Activated T-helper 17 cell treated with anti-CD3 and anti-CD28 coated beads, Interleukin-2, amount 50 U/mL, for 72 hours (primary cell): ENCODE measurements around the gene CFAP46. TPM values are rescaled to one million over a fixed set of nuclear protein-coding genes. Genes with fewer than 3 reads are reported as not detected.
"Not testable (repeated sequence)": the region's sequence is repeated elsewhere in the genome, so short reads cannot be mapped to it uniquely, and the experiment has no call there.

Experiments used
- ATAC-seq: fragments of 150-1000 bp; cut with Tn5 transposase; replicated peaks from 2 replicates; pipeline ENCODE4 v1.10.0; 2021; ENCODE audit warnings: mild to moderate bottlenecking, moderate library complexity
- H3K27ac Mint-ChIP-seq: one replicate; pipeline ENCODE4 v1.8.0; 2022; ENCODE audit warnings: mixed read lengths
- H3K27me3 Mint-ChIP-seq: one replicate; pipeline ENCODE4 v1.8.0; 2022; ENCODE audit warnings: mixed read lengths
- H3K36me3 Mint-ChIP-seq: one replicate; pipeline ENCODE4 v1.8.0; 2022; ENCODE audit warnings: low read depth, mild to moderate bottlenecking, mixed read lengths
- H3K4me1 Mint-ChIP-seq: one replicate; pipeline ENCODE4 v1.8.0; 2022; ENCODE audit warnings: mixed read lengths
- H3K4me3 Mint-ChIP-seq: one replicate; pipeline ENCODE4 v1.8.0; 2022; ENCODE audit warnings: mild to moderate bottlenecking, mixed read lengths
- H3K9me3 Mint-ChIP-seq: one replicate; pipeline ENCODE4 v1.8.0; 2022; ENCODE audit warnings: mixed read lengths
- total RNA-seq, 2 donors: library from RNA; stranded (reverse); gene quantifications; one replicate each; pipeline ENCODE4 v1.2.3, GENCODE V29; 2022

Gene CFAP46
- total RNA-seq, 2 donors from 2014 or later, result not detected

GRCh38 chr10:132832186-132832969 is 110.0 kb downstream of the CFAP46 start:
- peaks cover 5% of the 10 kb centered on the region for H3K27me3 Mint-ChIP-seq
- no peak for ATAC-seq
- H3K27ac Mint-ChIP-seq, result no peak overlapping the region
- no peaks in the 10 kb centered on the region for H3K9me3 Mint-ChIP-seq
- H3K4me1 Mint-ChIP-seq, result no peaks in the 10 kb centered on the region
- H3K36me3 Mint-ChIP-seq, result no peaks in the 10 kb centered on the region
- H3K4me3 Mint-ChIP-seq, result no peak overlapping the region

GRCh38 chr10:132829403-132829802 is 113.0 kb downstream of the CFAP46 start:
- Mint-ChIP-seq H3K27ac (no peak overlapping the region), H3K27me3 (peaks cover 5% of the 10 kb centered on the region), H3K36me3 (no peaks in the 10 kb centered on the region), H3K4me3 (no peak overlapping the region), H3K4me1 (no peaks in the 10 kb centered on the region), H3K9me3 (no peaks in the 10 kb centered on the region)
- no peak for ATAC-seq

- Mint-ChIP-seq H3K9me3 (no peaks in the 10 kb centered on the region), H3K27me3 (peaks cover 5% of the 10 kb centered on the region), H3K27ac (no peak overlapping the region), H3K4me3 (no peak overlapping the region), H3K36me3 (no peaks in the 10 kb centered on the region), H3K4me1 (no peaks in the 10 kb centered on the region)
- ATAC-seq, result no peak
These were observed 113.7 kb downstream of the CFAP46 start for GRCh38 chr10:132828681-132829080.

- H3K4me1 Mint-ChIP-seq, result no peaks in the 10 kb centered on the region
- no peak for ATAC-seq
- H3K4me3 Mint-ChIP-seq, result no peak overlapping the region
- H3K27me3 Mint-ChIP-seq, result peaks cover 5% of the 10 kb centered on the region
- H3K27ac Mint-ChIP-seq, result no peak overlapping the region
- no peaks in the 10 kb centered on the region for H3K36me3 Mint-ChIP-seq
- H3K9me3 Mint-ChIP-seq, result no peaks in the 10 kb centered on the region
These were observed 114.4 kb downstream of the CFAP46 start for GRCh38 chr10:132827861-132828539.

- Mint-ChIP-seq H3K27me3 (peaks cover 5% of the 10 kb centered on the region), H3K27ac (no peak overlapping the region), H3K4me3 (no peak overlapping the region), H3K9me3 (no peaks in the 10 kb centered on the region), H3K4me1 (no peaks in the 10 kb centered on the region), H3K36me3 (no peaks in the 10 kb centered on the region)
- ATAC-seq, result no peak
These were observed 115.0 kb downstream of the CFAP46 start for GRCh38 chr10:132827423-132827789.

GRCh38 chr10:132826524-132827422 is 115.6 kb downstream of the CFAP46 start:
- H3K36me3 Mint-ChIP-seq, result no peaks in the 10 kb centered on the region
- H3K4me1 Mint-ChIP-seq, result no peaks in the 10 kb centered on the region
- H3K9me3 Mint-ChIP-seq, result no peaks in the 10 kb centered on the region
- no peak overlapping the region for H3K4me3 Mint-ChIP-seq
- H3K27ac Mint-ChIP-seq, result no peak overlapping the region
- ATAC-seq, result no peak
- peaks cover 4% of the 10 kb centered on the region for H3K27me3 Mint-ChIP-seq

- not testable (repeated sequence) for H3K4me1 Mint-ChIP-seq, H3K27ac Mint-ChIP-seq, ATAC-seq, H3K4me3 Mint-ChIP-seq, H3K36me3 Mint-ChIP-seq, H3K9me3 Mint-ChIP-seq, H3K27me3 Mint-ChIP-seq
These were observed 116.4 kb downstream of the CFAP46 start for GRCh38 chr10:132825783-132826523.

GRCh38 chr10:132820056-132820455 is 122.3 kb downstream of the CFAP46 start:
- no peak for ATAC-seq

GRCh38 chr10:132817701-132818211 is 124.6 kb downstream of the CFAP46 start:
- no peaks in the 10 kb centered on the region for H3K9me3 Mint-ChIP-seq
- H3K4me3 Mint-ChIP-seq, result no peak overlapping the region
- H3K27me3 Mint-ChIP-seq, result peaks cover 23% of the 10 kb centered on the region
- H3K4me1 Mint-ChIP-seq, result no peaks in the 10 kb centered on the region
- H3K36me3 Mint-ChIP-seq, result no peaks in the 10 kb centered on the region
- no peak for ATAC-seq
- H3K27ac Mint-ChIP-seq, result no peak overlapping the region

More at GRCh38 chr10:132820056-132820455, 122.3 kb downstream of the CFAP46 start:
- Mint-ChIP-seq H3K4me1 (no peaks in the 10 kb centered on the region), H3K27ac (no peak overlapping the region), H3K4me3 (no peak overlapping the region), H3K27me3 (peaks cover 23% of the 10 kb centered on the region), H3K36me3 (no peaks in the 10 kb centered on the region), H3K9me3 (no peaks in the 10 kb centered on the region)

- Mint-ChIP-seq H3K9me3 (no peaks in the 10 kb centered on the region), H3K36me3 (no peaks in the 10 kb centered on the region), H3K4me3 (no peak overlapping the region)
These were observed 125.7 kb downstream of the CFAP46 start for GRCh38 chr10:132816718-132817117.

GRCh38 chr10:132815168-132815857 is 127.1 kb downstream of the CFAP46 start:
- H3K4me1 Mint-ChIP-seq, result no peaks in the 10 kb centered on the region
- H3K36me3 Mint-ChIP-seq, result no peaks in the 10 kb centered on the region
- H3K4me3 Mint-ChIP-seq, result no peak overlapping the region
- no peaks in the 10 kb centered on the region for H3K9me3 Mint-ChIP-seq
- ATAC-seq, result no peak
- H3K27ac Mint-ChIP-seq, result no peak overlapping the region
- peaks cover 23% of the 10 kb centered on the region for H3K27me3 Mint-ChIP-seq

More at GRCh38 chr10:132816718-132817117, 125.7 kb downstream of the CFAP46 start:
- ATAC-seq, result no peak
- H3K4me1 Mint-ChIP-seq, result no peaks in the 10 kb centered on the region
- H3K27ac Mint-ChIP-seq, result no peak overlapping the region
- H3K27me3 Mint-ChIP-seq, result peaks cover 23% of the 10 kb centered on the region

GRCh38 chr10:132814469-132814856 is 127.9 kb downstream of the CFAP46 start:
- Mint-ChIP-seq H3K36me3 (no peaks in the 10 kb centered on the region), H3K9me3 (no peaks in the 10 kb centered on the region), H3K4me1 (no peaks in the 10 kb centered on the region), H3K4me3 (no peak overlapping the region), H3K27ac (no peak overlapping the region), H3K27me3 (peaks cover 23% of the 10 kb centered on the region)
- no peak for ATAC-seq
